Stimulated activated CD4-positive, alpha-beta T cell treated with anti-CD3 and anti-CD28 coated beads, Interleukin-1b, Interleukin-23, amount 100 ng/mL, for 24 hours (primary cell): Measurements from ENCODE around the gene FMNL1.

Experiments
- DNase-seq, 4 experiments: peaks; one replicate each; pipeline ENCODE4 v3.0.0-alpha.2; 2020; ENCODE audit warnings: low read depth in 4 of 4, low spot score in 1 of 4

FMNL1 gene

DNA sequence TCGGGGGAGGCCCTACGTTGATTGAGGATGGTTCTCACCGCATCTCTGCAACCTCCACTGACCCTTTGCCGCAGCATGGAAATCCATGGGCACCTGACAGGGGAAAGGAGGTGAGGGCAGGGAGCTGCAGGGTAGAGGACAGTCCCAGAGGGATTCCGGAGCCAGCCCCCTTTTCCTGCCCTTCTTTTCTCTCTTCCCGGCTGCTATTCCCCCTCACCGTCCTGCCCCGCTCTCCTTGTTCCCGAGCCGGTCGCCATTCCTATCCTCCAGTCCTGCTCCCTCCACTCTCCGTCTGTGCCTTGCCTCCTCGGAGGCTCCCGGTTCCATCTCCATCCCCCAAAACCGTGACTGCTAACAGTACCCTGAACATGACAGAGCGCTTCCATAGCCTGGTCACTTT is 35.4 kb downstream of the FMNL1 start:
- no peak for DNase-seq

DNA sequence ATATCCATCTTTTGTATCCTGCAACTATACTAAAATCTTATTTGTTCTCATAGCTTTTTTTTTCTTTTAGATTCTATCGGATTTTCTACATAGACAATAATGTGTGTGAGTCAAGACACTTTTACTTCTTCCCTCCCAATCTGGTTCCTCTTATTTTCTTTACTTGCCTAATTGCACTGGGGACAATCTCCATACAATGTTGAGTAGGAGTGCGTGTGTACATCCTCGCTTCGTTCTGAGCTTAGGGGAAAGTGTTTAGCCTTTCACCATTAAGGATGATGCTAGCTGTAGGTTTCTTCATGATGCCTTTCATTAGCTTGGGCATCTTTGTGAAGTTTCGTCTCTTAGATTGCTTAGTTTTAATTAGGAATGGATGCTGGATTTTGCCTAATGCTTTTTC is 37.3 kb downstream of the FMNL1 start:
- DNase-seq, result no peak

DNA sequence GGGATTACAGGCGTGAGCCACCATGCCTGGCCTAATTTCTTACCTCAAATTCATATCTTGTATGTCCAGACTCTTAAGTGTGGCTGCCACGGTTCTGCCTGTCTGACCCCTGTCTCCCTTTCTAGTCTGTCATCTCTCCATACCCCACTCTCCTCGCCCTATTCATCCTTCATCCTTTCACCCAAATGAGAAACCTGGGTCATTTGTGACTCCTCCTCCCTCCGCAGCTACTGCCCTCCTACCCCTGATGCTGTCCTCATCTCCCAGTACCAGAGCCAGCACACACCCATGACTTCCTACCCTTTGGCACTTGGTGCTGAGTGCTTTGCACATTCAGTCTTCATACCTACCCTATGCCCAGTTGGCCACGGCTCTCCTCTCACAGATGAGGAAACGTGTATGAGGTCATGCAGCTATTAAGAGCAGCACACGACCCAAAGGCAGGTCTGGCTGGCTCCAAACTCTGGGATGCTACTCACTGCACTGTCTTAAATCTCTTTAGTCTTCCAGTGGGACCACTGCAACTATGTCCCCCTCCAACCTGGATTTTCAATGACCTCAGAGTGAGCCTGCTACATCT is 38.6 kb downstream of the FMNL1 start:
- no peak for DNase-seq

DNA sequence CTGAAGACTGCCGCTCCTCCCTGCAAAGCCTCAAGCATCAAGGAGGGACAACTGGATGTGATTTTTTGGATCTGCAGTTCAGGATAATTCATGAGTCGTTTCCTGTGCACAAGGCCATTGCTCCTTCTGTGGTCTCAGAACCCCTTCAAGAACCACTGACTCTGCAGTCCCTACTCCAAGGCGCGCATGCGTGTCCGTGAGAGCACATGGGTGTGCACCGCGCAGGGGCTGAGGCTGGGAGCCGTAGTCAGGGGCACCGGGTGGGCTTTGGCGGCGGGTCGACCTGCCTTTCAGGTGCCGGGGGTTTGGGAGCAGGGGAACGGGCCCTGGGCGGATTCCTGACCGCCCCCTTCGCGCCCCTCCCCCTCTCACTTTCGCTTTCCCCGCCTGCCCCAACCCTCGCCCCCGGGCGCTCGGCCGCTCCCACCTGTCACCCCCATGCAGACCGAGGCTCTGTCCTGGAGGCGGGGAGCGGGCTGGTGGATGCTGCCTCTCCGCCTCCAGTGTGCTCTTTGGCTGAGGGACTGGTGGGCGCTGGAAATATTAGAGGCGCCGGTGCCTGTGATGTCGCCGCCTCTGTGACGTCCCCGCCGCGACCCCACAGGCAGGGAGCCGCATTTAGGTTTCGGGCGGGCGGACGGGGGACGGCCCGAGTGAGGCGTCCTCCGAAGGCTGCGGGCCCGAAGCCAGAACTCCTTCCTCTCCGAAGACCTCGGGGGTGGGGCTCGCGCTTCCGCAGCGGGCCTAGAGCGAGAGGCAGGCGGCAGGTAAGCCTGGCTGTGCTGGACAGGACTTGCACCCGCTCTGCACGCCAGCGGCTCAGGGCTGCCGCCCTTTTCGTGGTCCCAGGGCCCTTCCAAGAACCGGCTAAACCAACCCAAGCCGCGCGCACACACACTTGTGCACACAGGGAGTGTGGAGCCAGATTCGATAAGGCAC is 40.2 kb downstream of the FMNL1 start, which contains the start of gene SPATA32:
TSS of gene SPATA32 (minus strand) at position 518 of the 939 bp plus-strand sequence. CDS start at position 440, 78 bp downstream.
- peak; percentile 29 to 48 (median 38) for DNase-seq

DNA sequence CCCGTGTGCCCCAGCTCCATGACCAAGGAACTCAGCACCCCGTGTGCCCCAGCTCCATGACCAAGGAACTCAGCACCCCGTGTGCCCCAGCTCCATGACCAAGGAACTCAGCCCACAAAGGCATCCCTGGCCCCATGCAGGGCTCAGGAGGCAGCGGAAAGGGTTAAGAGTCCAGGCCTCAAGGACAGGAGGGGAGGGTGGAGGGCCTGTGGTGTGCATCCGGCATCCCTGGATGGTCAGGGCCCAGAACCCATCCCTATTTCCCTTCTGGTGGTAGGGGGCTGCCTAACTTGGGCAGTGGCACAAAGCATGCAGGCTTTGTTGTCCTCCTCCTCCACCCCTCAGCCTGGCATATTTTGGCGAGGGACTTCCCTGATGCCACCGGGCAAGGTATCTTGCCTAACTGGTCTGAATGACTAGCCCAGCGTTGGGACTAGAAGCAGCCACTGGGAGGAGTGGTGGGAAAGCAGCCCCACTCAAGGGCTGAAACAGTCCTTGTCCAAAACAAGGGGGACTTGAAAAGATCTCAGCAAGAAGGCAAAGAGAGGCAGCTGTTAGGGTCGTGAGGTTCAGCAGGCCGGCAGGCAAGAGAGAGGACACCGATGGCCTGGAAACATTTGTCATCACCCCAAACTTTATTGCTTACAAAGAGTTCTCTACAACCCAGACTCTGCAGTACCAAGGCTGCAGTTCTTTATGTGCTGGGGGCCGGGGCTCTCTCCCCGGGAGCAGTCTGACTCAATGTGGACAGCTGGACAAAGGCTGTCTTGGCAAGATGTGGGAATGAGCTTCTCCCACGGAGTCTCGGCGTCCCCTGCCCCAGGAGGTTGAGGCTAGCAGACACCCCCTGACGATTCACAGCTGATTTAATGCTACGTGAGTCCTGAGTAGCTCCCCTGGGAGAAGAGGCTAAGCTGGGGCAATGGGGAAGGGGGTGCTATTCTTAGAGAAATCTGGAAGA is 41.1 kb downstream of the FMNL1 start:
- no peak for DNase-seq

DNA sequence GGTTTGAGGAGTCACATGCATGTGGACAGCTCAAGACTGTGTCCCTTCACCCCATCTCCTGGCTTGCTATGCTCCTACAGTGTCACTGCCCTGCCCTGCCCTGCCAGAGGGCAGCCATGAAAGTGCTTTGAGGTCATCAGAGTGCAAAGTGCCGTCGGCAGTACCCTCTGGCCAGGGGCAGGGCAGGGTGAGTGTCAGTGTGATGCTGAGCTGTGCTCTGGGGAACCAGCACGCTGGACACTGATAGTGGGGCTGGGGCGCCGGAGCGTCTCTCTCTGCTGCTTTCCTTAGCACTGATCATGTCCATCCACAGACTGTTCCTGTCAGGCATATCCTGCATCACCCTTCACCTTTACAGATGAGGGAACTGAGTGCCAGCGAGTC is 41.8 kb downstream of the FMNL1 start:
- no peak for DNase-seq

DNA sequence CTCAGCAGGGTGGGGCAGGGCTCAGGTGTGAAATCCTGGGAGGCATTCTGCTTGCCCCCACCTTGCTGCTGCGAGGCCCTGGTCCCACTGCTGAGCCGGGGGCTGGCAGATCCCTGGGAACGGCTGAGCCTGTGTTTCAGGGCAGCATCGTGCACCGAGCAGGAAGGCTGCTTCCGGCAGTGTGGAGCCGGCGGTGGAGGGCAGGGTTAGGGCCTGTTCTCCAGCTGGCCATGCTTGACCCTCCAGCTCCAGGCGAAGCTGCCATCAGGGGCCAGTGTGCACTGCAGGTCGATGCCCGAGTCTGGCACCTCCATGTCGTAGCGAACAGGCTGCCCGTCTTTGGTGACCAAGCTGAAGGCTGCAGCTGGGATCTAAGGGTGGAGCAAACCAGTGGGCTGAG is 42.7 kb downstream of the FMNL1 start:
- DNase-seq, result no peak

DNA sequence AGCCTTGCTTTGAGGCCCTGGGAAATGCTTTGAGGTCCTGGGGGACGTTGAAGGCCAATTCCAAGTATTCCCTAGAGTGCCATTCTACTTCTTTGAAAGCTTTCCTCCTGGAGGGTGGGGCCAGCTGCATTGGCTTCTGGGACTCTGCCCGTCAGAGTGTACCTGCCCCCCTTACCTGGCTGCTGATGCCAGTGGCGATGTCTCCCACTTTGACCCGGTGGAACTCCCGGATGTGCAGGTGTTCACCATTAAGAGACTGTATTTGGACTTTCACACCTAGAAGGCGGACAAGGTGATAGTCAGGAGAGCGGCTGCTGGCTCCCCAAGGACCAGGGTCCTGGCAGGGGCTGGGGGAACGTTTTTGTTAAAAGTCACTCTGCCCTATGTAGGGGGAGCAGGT is 43.3 kb downstream of the FMNL1 start:
- no peak for DNase-seq

DNA sequence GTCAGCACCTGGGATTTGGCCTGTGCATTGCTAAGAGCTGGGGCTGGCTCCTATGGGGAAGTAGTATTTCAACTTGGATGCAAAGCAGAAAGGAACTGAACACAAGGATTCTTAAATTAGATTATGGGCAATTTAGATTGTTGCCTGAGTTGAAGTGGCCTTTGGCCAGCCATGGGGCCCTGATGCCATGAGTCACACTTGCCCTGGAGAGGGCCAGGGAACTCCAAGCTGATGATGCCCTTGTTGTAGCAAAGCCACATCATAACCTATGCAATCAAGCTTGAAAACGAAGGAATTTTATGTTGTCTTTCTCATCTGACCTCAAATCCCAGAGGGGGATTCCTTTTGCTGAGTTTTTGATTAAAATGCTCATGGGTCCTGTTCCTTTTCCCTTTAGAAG is 44.1 kb downstream of the FMNL1 start:
- DNase-seq, result no peak

DNA sequence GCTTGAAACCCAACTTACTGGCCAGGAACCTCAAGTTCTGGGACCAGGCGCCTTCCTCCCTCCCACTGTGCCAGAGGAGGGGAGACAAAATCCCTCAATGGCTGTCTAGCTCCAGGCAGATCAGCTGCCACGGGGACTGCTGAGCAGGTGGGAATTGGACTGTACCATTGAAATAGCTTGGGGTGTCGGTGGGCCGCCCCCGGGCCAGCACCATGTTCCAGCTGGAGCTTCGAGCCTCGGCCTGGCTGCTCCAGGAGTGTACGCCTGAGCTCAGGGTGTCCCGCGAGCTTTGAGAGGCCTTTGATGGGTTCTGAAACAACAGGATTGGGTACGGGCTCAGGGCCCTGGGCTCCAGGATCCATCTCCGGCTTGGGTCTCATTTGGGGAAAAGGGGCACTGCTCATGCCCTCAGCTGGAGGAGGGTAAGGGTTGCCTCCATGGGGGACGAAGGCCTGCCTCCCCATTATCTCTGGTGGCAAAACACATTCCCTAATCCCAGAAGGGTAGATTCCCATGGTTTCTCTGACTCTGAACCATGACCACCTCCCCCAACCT is 44.8 kb downstream of the FMNL1 start:
- no peak for DNase-seq

DNA sequence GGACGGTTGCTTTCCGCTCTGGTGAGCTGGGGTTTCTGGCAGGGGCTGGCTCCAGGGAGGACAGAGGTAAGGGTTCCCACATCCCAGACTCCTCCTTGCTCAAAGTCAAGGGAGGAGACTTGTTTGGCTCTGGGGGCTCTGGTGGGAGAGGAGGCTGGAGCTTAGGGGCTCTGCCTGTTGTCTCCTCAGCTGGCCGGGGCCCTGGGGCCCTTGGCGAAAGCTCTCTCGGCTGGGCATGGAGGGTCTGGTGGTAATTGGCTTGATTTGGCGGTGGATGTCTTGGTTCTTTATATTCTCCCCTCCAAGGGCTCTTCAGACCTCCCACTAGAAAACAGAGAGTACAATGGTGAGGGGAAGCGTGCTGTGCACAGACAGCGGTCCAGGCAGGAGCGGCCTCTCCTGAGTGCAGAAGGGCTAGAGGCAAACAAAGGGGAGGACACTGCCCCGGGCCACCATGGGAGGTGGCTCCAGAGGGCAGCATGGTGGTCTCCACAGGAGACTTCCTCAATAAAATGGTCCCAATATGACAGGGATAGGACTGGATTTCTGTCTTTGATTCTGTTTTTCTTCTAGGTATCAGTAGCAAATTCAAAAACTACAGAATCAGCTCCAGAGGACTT is 45.9 kb downstream of the FMNL1 start:
- no peak for DNase-seq

DNA sequence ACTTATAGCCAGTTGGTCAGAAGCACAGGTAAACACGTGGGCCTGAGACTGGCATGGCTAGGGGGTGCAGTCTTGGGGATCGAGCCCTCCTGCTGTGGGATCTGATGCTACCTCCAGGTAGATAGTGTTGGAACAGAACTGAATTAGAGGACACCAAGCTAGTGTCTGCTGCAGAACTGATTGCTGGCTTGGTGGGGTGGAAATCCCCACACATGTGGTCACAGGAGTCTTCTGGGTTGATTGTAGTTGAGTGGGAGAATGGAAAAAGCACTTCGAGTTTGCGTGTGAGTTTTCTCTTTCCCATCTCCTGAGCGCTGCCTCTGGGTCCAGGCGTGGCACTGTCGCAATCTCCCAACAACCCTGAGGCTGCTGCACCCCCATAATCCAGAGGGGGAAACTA is 48.2 kb downstream of the FMNL1 start:
- no peak for DNase-seq

DNA sequence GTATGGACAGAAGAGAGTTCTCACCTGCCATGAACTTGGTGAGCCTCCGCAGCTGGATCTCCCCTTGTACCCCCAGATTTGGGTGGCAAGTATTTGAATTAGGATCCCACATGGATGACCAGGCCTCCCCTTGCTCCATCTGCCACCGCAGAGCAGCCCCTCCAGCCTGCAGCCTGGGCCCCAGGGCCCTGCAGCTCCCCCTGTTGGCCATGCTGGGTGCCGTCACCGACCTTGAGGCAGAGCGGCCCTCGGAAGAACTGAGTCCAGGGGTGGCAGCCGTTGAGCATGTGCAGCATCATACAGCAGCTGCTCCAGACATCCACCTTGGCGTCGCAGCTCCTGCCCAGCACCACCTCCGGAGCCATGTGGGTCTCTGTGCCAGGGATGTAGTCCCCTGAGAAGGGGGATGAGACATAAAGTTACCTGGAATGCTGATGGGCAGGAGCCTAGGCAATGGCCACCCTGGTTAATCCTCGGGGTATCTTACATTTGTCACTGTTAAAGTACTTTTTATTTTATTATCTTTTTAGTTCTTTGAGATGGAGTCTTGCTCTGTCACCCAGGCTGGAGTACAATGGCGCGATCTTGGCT is 49.2 kb downstream of the FMNL1 start:
- peak in 1 of 4 experiments; percentile 37 for DNase-seq

DNA sequence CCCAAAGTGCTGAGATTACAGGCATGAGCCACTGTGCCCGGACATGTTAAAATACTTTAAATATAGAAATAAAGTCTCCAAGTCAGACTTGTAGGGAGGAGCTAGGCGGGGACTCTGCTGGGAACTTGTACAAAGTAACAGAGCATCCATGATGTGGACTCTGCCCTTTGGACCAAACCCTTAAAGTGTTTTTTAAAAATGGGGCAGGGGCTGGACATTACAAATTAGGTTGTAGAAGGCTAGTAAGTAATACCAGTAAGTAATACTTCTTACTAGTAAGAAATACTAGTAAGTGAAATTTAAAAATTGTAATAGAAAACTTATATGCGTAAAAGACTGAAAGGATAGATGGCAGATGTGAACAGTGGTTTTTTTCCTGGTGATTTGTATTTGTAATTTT is 49.9 kb downstream of the FMNL1 start:
- DNase-seq, result no peak

DNA sequence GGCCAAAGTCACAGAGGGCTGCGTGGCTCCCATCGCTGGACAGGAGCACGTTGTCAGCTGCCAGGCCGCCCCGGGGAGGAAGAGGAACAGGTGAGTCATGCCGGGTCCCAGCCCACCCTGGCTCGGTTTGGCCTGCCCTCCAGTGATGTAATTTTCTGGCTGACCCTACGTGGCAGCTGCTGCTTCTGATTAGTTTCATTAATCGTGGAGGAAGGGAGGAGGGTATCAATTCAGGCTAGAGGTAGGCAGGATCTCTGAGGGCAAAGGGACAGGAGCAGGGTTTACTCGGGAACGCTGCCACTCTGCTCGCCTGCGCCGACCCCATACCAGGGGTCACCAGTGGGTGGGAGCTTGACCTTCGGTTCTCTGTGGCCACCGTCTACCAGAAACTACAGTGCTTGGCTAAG is 51.9 kb downstream of the FMNL1 start:
- no peak for DNase-seq

DNA sequence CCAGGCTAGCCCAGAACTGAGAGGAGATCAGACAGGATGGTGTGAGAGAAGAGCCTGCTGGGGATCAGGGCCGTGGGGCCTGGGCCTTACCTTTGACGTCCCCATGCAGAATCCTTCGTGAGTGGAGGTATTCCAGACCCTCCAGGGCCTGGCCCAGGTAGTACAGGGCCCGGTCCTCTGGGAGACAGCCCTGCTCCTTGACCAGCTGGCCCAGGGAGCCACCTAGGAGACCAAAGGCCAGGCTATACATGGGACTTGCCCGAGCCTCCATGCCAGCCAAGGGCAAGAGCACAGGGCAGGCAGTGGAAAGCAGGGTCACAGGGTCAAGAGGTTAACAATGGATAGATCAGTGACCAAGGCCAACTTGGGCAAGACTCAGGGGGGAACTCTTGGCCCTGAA is 52.3 kb downstream of the FMNL1 start:
- no peak for DNase-seq

DNA sequence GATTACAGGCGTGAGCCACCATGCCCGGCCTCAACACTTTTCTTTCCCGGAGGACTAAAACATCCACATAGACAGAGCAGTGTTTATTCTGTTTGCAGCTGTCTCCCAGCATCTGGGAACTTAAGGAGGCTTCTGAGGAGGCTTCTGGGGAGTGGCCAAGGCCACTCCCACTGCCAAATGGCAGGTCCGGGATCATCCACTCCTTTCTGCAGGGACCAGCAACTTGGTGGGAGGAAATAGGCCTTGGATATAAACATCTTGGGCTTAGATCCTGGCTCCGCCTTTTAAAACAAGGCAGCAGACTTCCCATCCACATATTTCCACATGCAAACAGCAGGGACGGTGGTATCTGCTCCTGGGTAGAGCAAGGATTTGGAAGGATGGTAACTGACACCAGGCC is 54.3 kb downstream of the FMNL1 start:
- no peak for DNase-seq

DNA sequence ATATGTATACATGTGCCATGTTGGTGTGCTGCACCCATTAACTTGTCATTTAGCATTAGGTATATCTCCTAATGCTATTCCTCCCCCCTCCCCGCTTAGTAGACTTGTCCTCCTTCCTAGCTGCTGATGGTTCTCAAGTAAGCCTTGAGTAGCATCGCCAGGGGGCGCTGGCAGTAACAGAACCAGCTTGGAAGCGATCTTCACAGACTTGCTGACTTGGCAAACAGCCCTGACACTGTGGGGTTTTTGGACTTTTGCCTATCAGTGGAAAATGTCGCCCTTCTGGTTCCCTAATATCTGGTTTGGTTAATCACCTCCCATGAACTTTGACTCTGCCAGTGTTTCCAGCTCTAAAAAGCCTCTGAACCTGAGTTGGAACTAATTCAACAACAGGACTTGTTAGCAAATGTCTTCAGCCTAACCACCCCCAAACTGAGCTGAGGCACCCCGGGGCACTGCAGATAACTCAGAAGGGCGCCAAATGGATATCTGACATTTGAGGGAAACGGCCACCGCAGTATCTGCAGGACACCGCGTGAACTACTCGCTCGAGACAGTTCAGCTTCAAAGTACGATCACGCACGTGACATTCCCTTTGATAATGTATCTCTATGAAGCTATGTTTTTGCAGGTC is 55.6 kb downstream of the FMNL1 start:
- DNase-seq, result peak; percentile 83 to 88 (median 87)

DNA sequence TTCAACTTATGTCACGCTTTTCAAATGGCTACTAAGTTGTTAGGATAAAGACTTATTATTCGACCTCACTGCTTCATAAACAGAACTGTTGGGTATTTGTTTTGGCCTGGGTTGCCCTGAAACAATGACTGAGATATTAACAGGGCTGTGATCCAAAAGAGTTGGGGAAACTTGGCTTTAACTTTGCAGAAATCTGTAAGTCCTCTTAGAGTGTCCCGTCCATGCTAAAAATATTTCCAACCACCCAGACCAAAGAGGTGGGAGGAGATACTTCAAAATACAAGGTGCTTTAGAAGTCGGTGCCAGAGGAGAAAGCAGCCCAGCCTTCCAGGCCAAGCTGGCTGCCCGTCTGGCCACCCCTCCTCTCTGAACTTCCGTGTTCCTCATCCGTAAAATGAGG is 56.3 kb downstream of the FMNL1 start:
- DNase-seq, result no peak

DNA sequence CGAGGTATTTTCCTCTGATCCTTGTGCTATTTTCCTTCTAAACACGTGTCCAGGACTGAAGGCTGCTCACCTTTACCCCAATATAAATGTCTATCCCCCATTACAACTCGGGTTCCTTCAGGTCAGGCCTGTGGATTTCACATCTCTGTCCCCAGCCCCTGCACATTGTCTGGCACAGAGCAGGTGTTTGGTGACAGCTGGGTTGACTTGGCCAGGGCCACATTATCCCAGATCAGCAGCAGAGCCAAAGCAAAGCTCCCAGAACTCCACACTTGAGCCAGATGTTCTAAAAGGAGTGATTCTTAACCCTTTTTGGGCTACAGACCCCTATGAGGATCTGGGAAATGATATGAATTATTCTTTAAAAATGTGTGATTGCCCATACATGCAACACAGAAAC is 58.2 kb downstream of the FMNL1 start:
- DNase-seq, result no peak
